HepG2 (cell line): ENCODE data around the gene NDN. TPM values are rescaled to one million over a fixed set of nuclear protein-coding genes. Genes with fewer than 3 reads are reported as not detected.

Experiments
- ARID2 ChIP-seq: sonication (generic); formaldehyde crosslinking; IDR thresholded peaks from 2 replicates; pipeline ENCODE4 v1.8.1; 2022; ENCODE audit warnings: mild to moderate bottlenecking, missing genetic modification reagents, borderline replicate concordance
- ATF7-NPFF ChIP-seq: sonication (generic); formaldehyde crosslinking; IDR thresholded peaks from 2 replicates; pipeline ENCODE4 v1.8.1; 2023; ENCODE audit warnings: mild to moderate bottlenecking, low read depth, missing genetic modification reagents, moderate library complexity
- ATRX ChIP-seq: sonication (generic); formaldehyde crosslinking; IDR thresholded peaks from 2 replicates; pipeline ENCODE4 v1.4.0; 2020; ENCODE audit warnings: missing genetic modification reagents, borderline replicate concordance
- CBX2 ChIP-seq, 2 experiments: fragments of 200-600 bp in 1 of 2; sonication (generic); formaldehyde crosslinking in 1 of 2; IDR thresholded peaks; 2 replicates each; pipeline versions ENCODE4 v1.7.0 to v1.8.1; 2018 to 2022; ENCODE audit warnings: low read depth in 2 of 2, low read length in 1 of 2, mild to moderate bottlenecking in 1 of 2, missing genetic modification reagents in 1 of 2
- CCAR2 ChIP-seq: fragments of 200-400 bp; formaldehyde crosslinking; optimal IDR thresholded peaks from 2 replicates; pipeline ENCODE3; 2018; ENCODE audit warnings: low read depth, mild to moderate bottlenecking, low read length, moderate library complexity
- ERF ChIP-seq: IDR thresholded peaks from 2 replicates; pipeline ENCODE4 v1.6.1; 2018; ENCODE audit warnings: missing biosample characterization, missing genetic modification reagents
- FOXP1 ChIP-seq, 2 experiments: fragments of 450-650 bp in 1 of 2; IDR thresholded peaks; 2 replicates each; pipeline ENCODE4 v1.6.1; 2017 to 2018; ENCODE audit warnings: antibody characterized with exemption in 1 of 2
- GTF3A ChIP-seq: sonication (generic); formaldehyde crosslinking; conservative IDR thresholded peaks from 2 replicates; pipeline ENCODE4 v1.4.0; 2020; ENCODE audit warnings: mild to moderate bottlenecking, missing genetic modification reagents
- HOXA9 ChIP-seq: sonication (generic); formaldehyde crosslinking; IDR thresholded peaks from 2 replicates; pipeline ENCODE4 v1.8.1; 2022; ENCODE audit warnings: missing genetic modification reagents, mild to moderate bottlenecking, moderate library complexity, borderline replicate concordance
- JUN ChIP-seq: sonication (generic); formaldehyde crosslinking; IDR thresholded peaks from 2 replicates; pipeline ENCODE4 v1.4.0; 2020; ENCODE audit warnings: mild to moderate bottlenecking, missing genetic modification reagents
- MAF1 ChIP-seq: sonication (generic); formaldehyde crosslinking; IDR thresholded peaks from 2 replicates; pipeline ENCODE4 v1.5.0; 2020; ENCODE audit warnings: missing genetic modification reagents, borderline replicate concordance
- NFKBIZ ChIP-seq: IDR thresholded peaks from 2 replicates; pipeline ENCODE4 v1.6.1; 2018; ENCODE audit warnings: missing genetic modification reagents, missing compliant biosample characterization
- NR2C2 ChIP-seq: sonication (generic); formaldehyde crosslinking; IDR thresholded peaks from 2 replicates; pipeline ENCODE4 v1.4.0; 2020; ENCODE audit warnings: missing genetic modification reagents, mild to moderate bottlenecking, moderate library complexity, borderline replicate concordance
- RELA ChIP-seq: sonication (generic); formaldehyde crosslinking; IDR thresholded peaks from 2 replicates; pipeline ENCODE4 v1.4.0; 2020; ENCODE audit warnings: missing genetic modification reagents
- SOX13 ChIP-seq, 3 experiments: fragments of 450-650 bp in 1 of 3; sonication (generic) in 1 of 3; formaldehyde crosslinking in 1 of 3; IDR thresholded peaks in 2 of 3; conservative IDR thresholded peaks in 1 of 3; 2 replicates each; pipeline versions ENCODE4 v1.5.0 to v1.6.1; 2016 to 2020; ENCODE audit warnings: antibody characterized with exemption in 1 of 3, mild to moderate bottlenecking in 1 of 3, missing compliant biosample characterization in 1 of 3, missing genetic modification reagents in 1 of 3, moderate library complexity in 1 of 3
- ZNF282 ChIP-seq: fragments of 450-650 bp; IDR thresholded peaks from 2 replicates; pipeline ENCODE4 v1.6.1; 2018; ENCODE audit not compliant: partially characterized antibody
- ZNF589 ChIP-seq: sonication (generic); formaldehyde crosslinking; conservative IDR thresholded peaks from 2 replicates; pipeline ENCODE4 v1.8.0; 2022; ENCODE audit warnings: mild to moderate bottlenecking, moderate library complexity, missing genetic modification reagents
- ZNF720 ChIP-seq: sonication (generic); formaldehyde crosslinking; IDR thresholded peaks from 2 replicates; pipeline ENCODE4 v1.4.0; 2020; ENCODE audit warnings: missing genetic modification reagents
- ZNF792 ChIP-seq: IDR thresholded peaks from 2 replicates; pipeline ENCODE4 v1.6.1; 2016
- ZNF883 ChIP-seq: sonication (generic); formaldehyde crosslinking; IDR thresholded peaks from 2 replicates; pipeline ENCODE4 v1.5.1; 2020; ENCODE audit warnings: mild to moderate bottlenecking, missing genetic modification reagents; ENCODE audit errors: not compliant biosample characterization
- ZNF891 ChIP-seq: sonication (generic); formaldehyde crosslinking; IDR thresholded peaks from 2 replicates; pipeline ENCODE4 v1.5.0; 2020; ENCODE audit warnings: mild to moderate bottlenecking, missing genetic modification reagents
- polyA plus RNA-seq, 8 experiments: library from polyadenylated mRNA; depleted of rRNA in 3 of 8; stranded (reverse) in 7 of 8; unstranded in 1 of 8; fragments of >200 nt; fragmentation: Illumina TruSeq in 4 of 8; extraction: Trizol in 4 of 8; gene quantifications; 2 replicates each; pipeline versions ENCODE4 v1.2.1 to v1.2.3, GENCODE V29; 2011 to 2016; ENCODE audit warnings: low read depth in 4 of 8, missing spikeins in 1 of 8, mixed read lengths in 1 of 8; ENCODE audit not compliant: insufficient read depth in 1 of 8
- total RNA-seq, 5 experiments: library from RNA; depleted of rRNA; stranded (reverse); fragments of >200 nt; fragmentation: Illumina TruSeq; extraction: Trizol; gene quantifications; 2 replicates each; pipeline ENCODE4 v1.2.3, GENCODE V29; 2016; ENCODE audit warnings: low read depth in 1 of 5
- TF ChIP-seq, protein P1 (sequence below): sonication (generic); formaldehyde crosslinking; IDR thresholded peaks from 2 replicates; pipeline ENCODE4 v1.9.0; 2021; ENCODE audit warnings: missing genetic modification reagents, borderline replicate concordance
- TF ChIP-seq, protein P2 (sequence below): IDR thresholded peaks from 2 replicates; pipeline ENCODE4 v1.6.1; 2018; ENCODE audit warnings: missing genetic modification reagents
- TF ChIP-seq, protein P3 (sequence below): sonication (generic); formaldehyde crosslinking; IDR thresholded peaks from 2 replicates; pipeline ENCODE4 v1.8.1; 2023; ENCODE audit warnings: mild to moderate bottlenecking, missing genetic modification reagents
- TF ChIP-seq, protein P4 (sequence below): sonication (generic); formaldehyde crosslinking; IDR thresholded peaks from 2 replicates; pipeline ENCODE4 v1.8.0; 2022; ENCODE audit warnings: low read depth, missing genetic modification reagents

The NDN gene
- total and polyA plus RNA-seq, 2 of the 13 experiments (the other 11 are each of a cell fraction or from before 2014, with no cell fraction given): 0.03 TPM; not detected in 1

DNA sequence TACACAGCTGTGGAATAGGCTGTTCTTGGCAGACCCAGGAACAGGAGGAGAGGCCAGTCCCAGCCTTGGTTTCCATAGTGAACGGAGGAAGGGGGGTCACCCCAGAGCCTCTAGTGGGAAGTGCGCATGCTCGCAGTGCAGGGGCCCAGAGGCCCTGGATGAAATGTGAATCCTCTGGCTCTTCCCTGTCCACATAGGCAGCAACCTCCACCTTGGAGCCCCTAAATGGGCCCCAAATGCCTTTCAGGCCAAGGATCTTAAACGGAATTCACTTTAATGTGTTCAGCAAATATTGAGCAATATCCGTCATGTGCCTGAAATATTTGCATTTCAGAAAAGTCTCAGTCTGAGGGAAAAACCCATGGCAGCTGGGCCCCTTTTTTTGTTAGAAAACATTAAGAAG lies 3.3 kb upstream of the NDN start (continued):
- TF ChIP-seq ARID2: no peak
- TF ChIP-seq SOX13 (IDR thresholded peaks at IDR 0.05): no peak
- TF ChIP-seq SOX13 (CRISPR knock-in tag; conservative IDR thresholded peaks at IDR 0.05 in 1 of 2, IDR thresholded peaks at IDR 0.05 in 1 of 2): peak in 1 of 2 experiments; percentile 85; a peak in 2 of 4 replicates
- TF ChIP-seq ZNF792: no peak
- TF ChIP-seq HOXA9 (CRISPR knock-in tag): no peak
- TF ChIP-seq MAF1: no peak
- TF ChIP-seq, protein P1, sequence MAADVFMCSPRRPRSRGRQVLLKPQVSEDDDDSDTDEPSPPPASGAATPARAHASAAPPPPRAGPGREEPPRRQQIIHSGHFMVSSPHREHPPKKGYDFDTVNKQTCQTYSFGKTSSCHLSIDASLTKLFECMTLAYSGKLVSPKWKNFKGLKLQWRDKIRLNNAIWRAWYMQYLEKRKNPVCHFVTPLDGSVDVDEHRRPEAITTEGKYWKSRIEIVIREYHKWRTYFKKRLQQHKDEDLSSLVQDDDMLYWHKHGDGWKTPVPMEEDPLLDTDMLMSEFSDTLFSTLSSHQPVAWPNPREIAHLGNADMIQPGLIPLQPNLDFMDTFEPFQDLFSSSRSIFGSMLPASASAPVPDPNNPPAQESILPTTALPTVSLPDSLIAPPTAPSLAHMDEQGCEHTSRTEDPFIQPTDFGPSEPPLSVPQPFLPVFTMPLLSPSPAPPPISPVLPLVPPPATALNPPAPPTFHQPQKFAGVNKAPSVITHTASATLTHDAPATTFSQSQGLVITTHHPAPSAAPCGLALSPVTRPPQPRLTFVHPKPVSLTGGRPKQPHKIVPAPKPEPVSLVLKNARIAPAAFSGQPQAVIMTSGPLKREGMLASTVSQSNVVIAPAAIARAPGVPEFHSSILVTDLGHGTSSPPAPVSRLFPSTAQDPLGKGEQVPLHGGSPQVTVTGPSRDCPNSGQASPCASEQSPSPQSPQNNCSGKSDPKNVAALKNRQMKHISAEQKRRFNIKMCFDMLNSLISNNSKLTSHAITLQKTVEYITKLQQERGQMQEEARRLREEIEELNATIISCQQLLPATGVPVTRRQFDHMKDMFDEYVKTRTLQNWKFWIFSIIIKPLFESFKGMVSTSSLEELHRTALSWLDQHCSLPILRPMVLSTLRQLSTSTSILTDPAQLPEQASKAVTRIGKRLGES (CRISPR knock-in tag): 0 out of 2 replicates have a peak, but pooled peaks have one; percentile 46
- no peak for TF ChIP-seq ZNF282
- TF ChIP-seq NR2C2: no peak; the same call in 1 of the 2 replicates
- TF ChIP-seq ATF7-NPFF: no peak
- no peak for TF ChIP-seq ERF
- TF ChIP-seq CCAR2: no peak
- TF ChIP-seq, protein P2, sequence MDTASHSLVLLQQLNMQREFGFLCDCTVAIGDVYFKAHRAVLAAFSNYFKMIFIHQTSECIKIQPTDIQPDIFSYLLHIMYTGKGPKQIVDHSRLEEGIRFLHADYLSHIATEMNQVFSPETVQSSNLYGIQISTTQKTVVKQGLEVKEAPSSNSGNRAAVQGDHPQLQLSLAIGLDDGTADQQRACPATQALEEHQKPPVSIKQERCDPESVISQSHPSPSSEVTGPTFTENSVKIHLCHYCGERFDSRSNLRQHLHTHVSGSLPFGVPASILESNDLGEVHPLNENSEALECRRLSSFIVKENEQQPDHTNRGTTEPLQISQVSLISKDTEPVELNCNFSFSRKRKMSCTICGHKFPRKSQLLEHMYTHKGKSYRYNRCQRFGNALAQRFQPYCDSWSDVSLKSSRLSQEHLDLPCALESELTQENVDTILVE (CRISPR knock-in tag): peak; percentile 58; the same call in 1 of the 2 replicates
- TF ChIP-seq, protein P3, sequence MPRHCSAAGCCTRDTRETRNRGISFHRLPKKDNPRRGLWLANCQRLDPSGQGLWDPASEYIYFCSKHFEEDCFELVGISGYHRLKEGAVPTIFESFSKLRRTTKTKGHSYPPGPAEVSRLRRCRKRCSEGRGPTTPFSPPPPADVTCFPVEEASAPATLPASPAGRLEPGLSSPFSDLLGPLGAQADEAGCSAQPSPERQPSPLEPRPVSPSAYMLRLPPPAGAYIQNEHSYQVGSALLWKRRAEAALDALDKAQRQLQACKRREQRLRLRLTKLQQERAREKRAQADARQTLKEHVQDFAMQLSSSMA (CRISPR knock-in tag): no peak
- TF ChIP-seq ZNF589: no peak
- TF ChIP-seq ATRX (CRISPR knock-in tag): no peak
- TF ChIP-seq CBX2 (IDR thresholded peaks at IDR 0.05; ENCODE audit: low read depth, low read length): no peak
- TF ChIP-seq CBX2 (CRISPR knock-in tag; IDR thresholded peaks at IDR 0.05; ENCODE audit: low read depth): no peak
- TF ChIP-seq ZNF883 (CRISPR knock-in tag): no peak
- TF ChIP-seq NFKBIZ (CRISPR knock-in tag): peak; percentile 100
- no peak for TF ChIP-seq ZNF720 (CRISPR knock-in tag)
- no peak for TF ChIP-seq JUN (CRISPR knock-in tag)
- TF ChIP-seq ZNF891 (CRISPR knock-in tag): no peak
- no peak for TF ChIP-seq FOXP1 (IDR thresholded peaks at IDR 0.05)
- peak; percentile 59; the same call in 1 of the 2 replicates for TF ChIP-seq FOXP1 (CRISPR knock-in tag; IDR thresholded peaks at IDR 0.05)
- peak; percentile 78; the same call in 1 of the 2 replicates for TF ChIP-seq RELA
- TF ChIP-seq, protein P4, sequence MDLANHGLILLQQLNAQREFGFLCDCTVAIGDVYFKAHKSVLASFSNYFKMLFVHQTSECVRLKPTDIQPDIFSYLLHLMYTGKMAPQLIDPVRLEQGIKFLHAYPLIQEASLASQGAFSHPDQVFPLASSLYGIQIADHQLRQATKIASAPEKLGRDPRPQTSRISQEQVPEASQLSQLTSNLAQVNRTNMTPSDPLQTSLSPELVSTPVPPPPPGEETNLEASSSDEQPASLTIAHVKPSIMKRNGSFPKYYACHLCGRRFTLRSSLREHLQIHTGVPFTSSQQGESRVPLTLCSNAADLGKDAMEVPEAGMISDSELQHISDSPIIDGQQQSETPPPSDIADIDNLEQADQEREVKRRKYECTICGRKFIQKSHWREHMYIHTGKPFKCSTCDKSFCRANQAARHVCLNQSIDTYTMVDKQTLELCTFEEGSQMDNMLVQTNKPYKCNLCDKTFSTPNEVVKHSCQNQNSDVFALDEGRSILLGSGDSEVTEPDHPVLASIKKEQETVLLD: no peak
- no peak for TF ChIP-seq GTF3A
